Cardiac muscle cell (in vitro differentiated cells and primary cell): ENCODE results near the gene BRIP1. TPM values are rescaled to one million over a fixed set of nuclear protein-coding genes. Genes with fewer than 3 reads are reported as not detected.

Experiments used
- DNase-seq, 2 donors: peaks; one replicate each; pipeline versions ENCODE4 v3.0.0 to v3.0.0-alpha.2; 2010 to 2017; ENCODE audit warnings: low read depth in 1 of 2, low spot score in 1 of 2
- H3K27ac ChIP-seq: fragments of 200-600 bp; sonication (generic); 2 replicates; pipeline ENCODE4 v1.5.1; 2016
- H3K27me3 ChIP-seq: fragments of 200-600 bp; sonication (generic); 2 replicates; pipeline ENCODE4 v1.6.0; 2016; ENCODE audit warnings: control low read depth
- H3K36me3 ChIP-seq: fragments of 200-600 bp; sonication (generic); 2 replicates; pipeline ENCODE4 v1.5.1; 2016; ENCODE audit warnings: control low read depth
- H3K4me1 ChIP-seq: fragments of 200-600 bp; sonication (generic); 2 replicates; pipeline ENCODE4 v1.8.1; 2017; ENCODE audit warnings: low read depth, mild to moderate bottlenecking, mixed run types
- H3K4me3 ChIP-seq: fragments of 200-600 bp; sonication (generic); 2 replicates; pipeline ENCODE4 v1.5.1; 2016; ENCODE audit warnings: mild to moderate bottlenecking
- H3K9me3 ChIP-seq: fragments of 200-600 bp; sonication (generic); 2 replicates; pipeline ENCODE4 v1.5.1; 2017; ENCODE audit warnings: low read depth, mild to moderate bottlenecking, control low read depth
- CTCF ChIP-seq: IDR thresholded peaks from 2 replicates; pipeline ENCODE4 v1.5.1; 2012; ENCODE audit warnings: low read depth, mild to moderate bottlenecking, low read length
- polyA plus RNA-seq: library from polyadenylated mRNA; unstranded; fragments of >200 nt; fragmentation: Nextera tagmentation; extraction: Ambion mirVana; gene quantifications from 2 replicates; pipeline ENCODE4 v1.2.1, GENCODE V29; 2016
- total RNA-seq: library from RNA; depleted of rRNA; stranded (reverse); fragments of >200 nt; gene quantifications from 2 replicates; pipeline ENCODE4 v1.2.3, GENCODE V29; 2016

The BRIP1 gene
- total and polyA plus RNA-seq, 2 experiments from 2014 or later = 3.1 to 9.2 TPM

- H3K4me3 ChIP-seq = no peak overlapping the region
- DNase-seq = no peak
- H3K9me3 ChIP-seq = no peaks in the 10 kb centered on the region
- no peaks in the 10 kb centered on the region for H3K36me3 ChIP-seq
- TF ChIP-seq CTCF = no peak
- no peaks in the 10 kb centered on the region for H3K27me3 ChIP-seq
- no peaks in the 10 kb centered on the region for H3K4me1 ChIP-seq
- H3K27ac ChIP-seq = no peak overlapping the region
Measured at GRCh38 chr17:61750656-61751055, 112.7 kb downstream of the BRIP1 start.

- no peak for TF ChIP-seq CTCF
- Histone ChIP-seq H3K9me3 (no peaks in the 10 kb centered on the region), H3K4me1 (no peaks in the 10 kb centered on the region), H3K27me3 (no peaks in the 10 kb centered on the region), H3K4me3 (no peak overlapping the region), H3K27ac (no peak overlapping the region), H3K36me3 (no peaks in the 10 kb centered on the region)
- no peak for DNase-seq
Measured at GRCh38 chr17:61749823-61750404, 113.4 kb downstream of the BRIP1 start.

GRCh38 chr17:61746248-61746985 is 116.9 kb downstream of the BRIP1 start:
- Histone ChIP-seq H3K27ac (no peak overlapping the region), H3K9me3 (no peaks in the 10 kb centered on the region), H3K36me3 (no peaks in the 10 kb centered on the region), H3K4me3 (no peak overlapping the region), H3K4me1 (no peaks in the 10 kb centered on the region), H3K27me3 (no peaks in the 10 kb centered on the region)
- no peak for TF ChIP-seq CTCF
- DNase-seq = no peak

GRCh38 chr17:61744804-61745203 is 118.5 kb downstream of the BRIP1 start:
- H3K36me3 ChIP-seq = no peaks in the 10 kb centered on the region
- no peak overlapping the region for H3K27ac ChIP-seq
- H3K27me3 ChIP-seq = no peaks in the 10 kb centered on the region

GRCh38 chr17:61744252-61744651 is 119.1 kb downstream of the BRIP1 start:
- TF ChIP-seq CTCF = no peak
- Histone ChIP-seq H3K9me3 (no peaks in the 10 kb centered on the region), H3K4me1 (no peaks in the 10 kb centered on the region), H3K4me3 (no peak overlapping the region), H3K36me3 (no peaks in the 10 kb centered on the region), H3K27me3 (no peaks in the 10 kb centered on the region), H3K27ac (no peak overlapping the region)
- no peak for DNase-seq

More at GRCh38 chr17:61744804-61745203, 118.5 kb downstream of the BRIP1 start:
- H3K9me3 ChIP-seq = no peaks in the 10 kb centered on the region
- H3K4me3 ChIP-seq = no peak overlapping the region
- H3K4me1 ChIP-seq = no peaks in the 10 kb centered on the region
- TF ChIP-seq CTCF = no peak
- no peak for DNase-seq
